A549 (cell line): ENCODE measurements around the gene ERBB2. TPM values are rescaled to one million over a fixed set of nuclear protein-coding genes. Genes with fewer than 3 reads are reported as not detected.

Source experiments
- ATAC-seq, 2 experiments: fragments of 200-7000 bp in 1 of 2; fragments of >200 bp in 1 of 2; cut with Nextera tagmentation in 1 of 2; cut with Tn5 transposase in 1 of 2; 3 replicates each; pipeline versions ENCODE4 v1.8.0 to v1.9.1; 2018 to 2020; ENCODE audit warnings: mild to moderate bottlenecking in 1 of 2, moderate library complexity in 1 of 2
- CTCF ChIA-PET: fragments of 300-600 bp; sonication (Branson Sonifier 250); formaldehyde crosslinking; extraction: SDS; loops from one replicate; lab custom pipeline; 2021; ENCODE audit warnings: antibody characterized with exemption, inconsistent platforms; lab: Yijun Ruan, JAX
- POLR2A ChIA-PET: fragments of 350-600 bp; formaldehyde crosslinking; extraction: SDS; loops from one replicate; lab custom pipeline; 2021; ENCODE audit warnings: antibody characterized with exemption, inconsistent platforms; lab: Yijun Ruan, JAX
- DNase-seq, 2 experiments: peaks; one replicate each; pipeline versions ENCODE4 v3.0.0 to v3.0.0-alpha.2; 2011 to 2016; ENCODE audit warnings: low read depth in 1 of 2, low spot score in 1 of 2
- FAIRE-seq: peaks from 2 replicates; lab custom pipeline; 2011; peaks lifted over from hg19 to GRCh38; lab: Jason Lieb, UNC
- H3K27ac ChIP-seq, 2 experiments: fragments of >200 bp; sonication (Bioruptor Twin); formaldehyde crosslinking; 3 replicates each; pipeline ENCODE4 v1.5.1; 2016 to 2017
- H3K4me1 ChIP-seq: fragments of >200 bp; sonication (Bioruptor Twin); formaldehyde crosslinking; 3 replicates; pipeline ENCODE4 v1.6.1; 2016
- H3K4me2 ChIP-seq: fragments of >200 bp; sonication (Bioruptor Twin); formaldehyde crosslinking; 3 replicates; pipeline ENCODE4 v1.6.1; 2016
- H3K4me3 ChIP-seq: fragments of >200 bp; sonication (Bioruptor Twin); formaldehyde crosslinking; 3 replicates; pipeline ENCODE4 v1.5.1; 2016
- H3K9me3 ChIP-seq: fragments of >200 bp; sonication (Bioruptor Twin); formaldehyde crosslinking; 3 replicates; pipeline ENCODE4 v1.6.1; 2016
- CHD2 ChIP-seq: fragments of 150-350 bp; IDR thresholded peaks from 2 replicates; pipeline ENCODE4 v1.6.1; 2014; ENCODE audit warnings: low read length; ENCODE audit not compliant: partially characterized antibody
- CHD4 ChIP-seq: fragments of 200-600 bp; sonication (generic); IDR thresholded peaks from 2 replicates; pipeline ENCODE4 v1.6.1; 2016; ENCODE audit warnings: antibody characterized with exemption, mild to moderate bottlenecking, borderline replicate concordance
- EHF ChIP-seq: fragments of 250-450 bp; sonication (Bioruptor Pico); IDR thresholded peaks from 2 replicates; pipeline ENCODE4 v1.5.0; 2020; ENCODE audit warnings: mild to moderate bottlenecking
- EP300 ChIP-seq, 2 experiments: fragments of >200 bp; sonication (Bioruptor Twin); formaldehyde crosslinking; IDR thresholded peaks; 2 replicates in 1 of 2; 3 replicates in 1 of 2; pipeline ENCODE4 v1.6.1; 2016 to 2017
- FOSB ChIP-seq: fragments of 250-450 bp; sonication (Bioruptor Pico); IDR thresholded peaks from 2 replicates; pipeline ENCODE4 v1.5.0; 2020; ENCODE audit warnings: mild to moderate bottlenecking, moderate library complexity
- FOXS1 ChIP-seq: fragments of 250-450 bp; sonication (Bioruptor Pico); IDR thresholded peaks from 2 replicates; pipeline ENCODE4 v1.5.0; 2020; ENCODE audit warnings: mild to moderate bottlenecking, moderate library complexity
- GATA3 ChIP-seq: IDR thresholded peaks from 2 replicates; pipeline ENCODE4 v1.6.1; 2012; ENCODE audit warnings: borderline replicate concordance
- HOXA7 ChIP-seq: fragments of 250-450 bp; sonication (Bioruptor Pico); IDR thresholded peaks from 2 replicates; pipeline ENCODE4 v1.5.0; 2020; ENCODE audit warnings: mild to moderate bottlenecking, moderate library complexity
- HOXB13 ChIP-seq: fragments of 250-450 bp; sonication (Bioruptor Pico); IDR thresholded peaks from 2 replicates; pipeline ENCODE4 v1.5.0; 2020; ENCODE audit warnings: low read depth, mild to moderate bottlenecking, moderate library complexity
- JUNB ChIP-seq: fragments of >200 bp; sonication (Bioruptor Twin); formaldehyde crosslinking; IDR thresholded peaks from 2 replicates; pipeline ENCODE4 v1.6.1; 2016
- MAFK ChIP-seq: fragments of 450-650 bp; IDR thresholded peaks from 2 replicates; pipeline ENCODE4 v1.6.1; 2014; ENCODE audit not compliant: partially characterized antibody
- MYC ChIP-seq: IDR thresholded peaks from 2 replicates; pipeline ENCODE4 v1.6.1; 2012; ENCODE audit warnings: mild to moderate bottlenecking, inconsistent platforms, low read length, improper control_type of control experiment, borderline replicate concordance
- NFE2L2 ChIP-seq: fragments of 150-350 bp; conservative IDR thresholded peaks from 2 replicates; pipeline ENCODE4 v1.6.1; 2014; ENCODE audit warnings: low read length
- NPAS2 ChIP-seq: fragments of 250-450 bp; sonication (Bioruptor Pico); IDR thresholded peaks from 2 replicates; pipeline ENCODE4 v1.8.0; 2022; ENCODE audit warnings: mild to moderate bottlenecking, moderate library complexity, borderline replicate concordance
- NR3C1 ChIP-seq: fragments of >200 bp; sonication (Bioruptor Twin); formaldehyde crosslinking; IDR thresholded peaks from 3 replicates; pipeline ENCODE4 v1.6.1; 2017
- POLR2A ChIP-seq: IDR thresholded peaks from 2 replicates; pipeline ENCODE4 v1.6.1; 2012; ENCODE audit warnings: mild to moderate bottlenecking, low read length
- RCOR1 ChIP-seq: fragments of 150-350 bp; IDR thresholded peaks from 2 replicates; pipeline ENCODE4 v1.6.1; 2014; ENCODE audit warnings: antibody characterized with exemption, low read length, low read depth
- TFCP2L1 ChIP-seq: fragments of 250-450 bp; sonication (Bioruptor Pico); IDR thresholded peaks from 2 replicates; pipeline ENCODE4 v1.5.0; 2021; ENCODE audit warnings: mild to moderate bottlenecking
- ZFP36 ChIP-seq: fragments of 450-650 bp; IDR thresholded peaks from 2 replicates; pipeline ENCODE4 v1.6.1; 2014; ENCODE audit warnings: borderline replicate concordance; ENCODE audit not compliant: partially characterized antibody
- WGBS: methylation state at CpG from one replicate; pipeline ENCODE4 v1.1.6; 2017; ENCODE audit errors: missing lambda C conversion rate; 5-methylcytosine and 5-hydroxymethylcytosine counted together
- polyA plus RNA-seq, 4 experiments: library from polyadenylated mRNA; depleted of rRNA in 3 of 4; stranded (reverse); fragments of >200 nt; fragmentation: RNase III in 1 of 4; extraction: RNeasy Plus Mini Kit Qiagen cat#74134 plus additional on column Dnase treatment in 1 of 4; gene quantifications; 2 replicates in 3 of 4; 3 replicates in 1 of 4; pipeline ENCODE4 v1.2.3, GENCODE V29; 2011 to 2017
- TF ChIP-seq, protein P1 (sequence below): fragments of >200 bp; sonication (Bioruptor Twin); formaldehyde crosslinking; IDR thresholded peaks from 3 replicates; pipeline ENCODE4 v1.6.1; 2016
- TF ChIP-seq, protein P2 (sequence below): fragments of 150-350 bp; IDR thresholded peaks from 2 replicates; pipeline ENCODE4 v1.6.1; 2014; ENCODE audit warnings: low read depth, mild to moderate bottlenecking, low read length
- TF ChIP-seq, protein P3 (sequence below): fragments of 250-450 bp; sonication (Bioruptor Pico); IDR thresholded peaks from 2 replicates; pipeline ENCODE4 v1.5.0; 2020; ENCODE audit warnings: low read depth, mild to moderate bottlenecking, moderate library complexity
- TF ChIP-seq, protein P4 (sequence below): fragments of >200 bp; sonication (Bioruptor Twin); formaldehyde crosslinking; IDR thresholded peaks from 3 replicates; pipeline ENCODE4 v1.5.1; 2016

The ERBB2 gene
- polyA plus RNA-seq, 2 of the 4 experiments (the other 2 are of a cell fraction), result 22.4 to 32.0 TPM

DNA sequence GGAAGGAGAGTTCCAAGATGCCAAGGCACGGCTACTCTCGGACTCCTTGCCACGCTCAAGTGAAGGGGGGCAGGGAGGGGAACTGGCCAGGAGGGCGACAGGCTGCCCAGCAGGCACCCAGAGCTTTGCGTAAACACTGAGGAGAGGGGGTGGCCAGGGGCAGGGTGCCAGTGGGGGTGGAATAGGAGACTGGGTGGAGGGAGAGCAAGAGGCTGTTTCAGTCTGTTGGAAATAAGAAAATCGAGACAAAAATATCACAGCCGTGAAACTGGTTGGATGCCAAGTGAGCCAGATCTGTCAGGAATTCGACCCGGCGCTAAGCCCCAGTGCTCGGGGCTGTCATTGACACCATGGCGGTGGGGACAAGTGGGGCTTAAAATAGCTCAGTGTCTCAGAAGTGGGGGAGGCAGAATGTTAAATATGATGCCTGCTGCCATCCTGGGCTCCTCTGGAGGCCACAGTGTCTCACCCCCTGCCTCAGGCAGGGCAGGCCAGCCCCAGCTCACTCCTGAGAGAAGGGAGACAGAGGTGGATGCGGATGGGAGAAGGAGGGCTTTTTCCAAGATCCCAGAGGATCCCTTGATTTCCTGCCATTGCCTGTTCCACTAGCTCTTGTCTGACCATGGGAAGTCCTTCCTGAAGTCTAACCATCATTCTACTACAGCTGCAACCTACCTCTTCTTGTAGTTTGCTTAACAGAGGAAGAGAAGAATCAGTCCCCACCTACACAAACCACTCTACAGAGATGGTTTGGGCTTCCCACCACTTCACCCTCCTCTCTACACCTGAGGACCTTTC is 22.1 kb upstream of the ERBB2 start:
- no peak overlapping the region for H3K27ac ChIP-seq
- no peak for FAIRE-seq
- no peak for TF ChIP-seq NPAS2
- no peak for TF ChIP-seq FOSB (CRISPR knock-in tag)
- no peak for TF ChIP-seq TFCP2L1 (CRISPR knock-in tag)
- no peak for TF ChIP-seq NR3C1
- TF ChIP-seq FOXS1 (CRISPR knock-in tag), result no peak
- TF ChIP-seq MYC, result no peak
- TF ChIP-seq HOXB13, result no peak
- TF ChIP-seq RCOR1, result no peak
- TF ChIP-seq, protein P1, sequence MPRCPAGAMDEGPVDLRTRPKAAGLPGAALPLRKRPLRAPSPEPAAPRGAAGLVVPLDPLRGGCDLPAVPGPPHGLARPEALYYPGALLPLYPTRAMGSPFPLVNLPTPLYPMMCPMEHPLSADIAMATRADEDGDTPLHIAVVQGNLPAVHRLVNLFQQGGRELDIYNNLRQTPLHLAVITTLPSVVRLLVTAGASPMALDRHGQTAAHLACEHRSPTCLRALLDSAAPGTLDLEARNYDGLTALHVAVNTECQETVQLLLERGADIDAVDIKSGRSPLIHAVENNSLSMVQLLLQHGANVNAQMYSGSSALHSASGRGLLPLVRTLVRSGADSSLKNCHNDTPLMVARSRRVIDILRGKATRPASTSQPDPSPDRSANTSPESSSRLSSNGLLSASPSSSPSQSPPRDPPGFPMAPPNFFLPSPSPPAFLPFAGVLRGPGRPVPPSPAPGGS, result no peak
- TF ChIP-seq, all 56 proteins: peak for 0
- Histone ChIP-seq H3K4me2 (no peak overlapping the region), H3K4me1 (peaks cover 21% of the 10 kb centered on the region; the same call in 2 of the 3 replicates), H3K4me3 (no peak overlapping the region), H3K9me3 (no peaks in the 10 kb centered on the region)
- ChIA-PET POLR2A (interaction anchor here (0.9 kb wide), 1 partner anchor 10 kb away, joined by 5 read pairs; the partner anchor contains the start of gene PGAP3), CTCF (interaction anchor here (0.7 to 50.7 kb wide), 9 partner anchors 5 to 53 kb away, joined by 3 to 1391 read pairs (median 6); partner anchors contain the start of genes PGAP3, PNMT, PPP1R1B and STARD3)
- 76% methylated on average over 13 of the region's 13 CpGs for WGBS
- DNase-seq (no peak), ATAC-seq (no peak)

DNA sequence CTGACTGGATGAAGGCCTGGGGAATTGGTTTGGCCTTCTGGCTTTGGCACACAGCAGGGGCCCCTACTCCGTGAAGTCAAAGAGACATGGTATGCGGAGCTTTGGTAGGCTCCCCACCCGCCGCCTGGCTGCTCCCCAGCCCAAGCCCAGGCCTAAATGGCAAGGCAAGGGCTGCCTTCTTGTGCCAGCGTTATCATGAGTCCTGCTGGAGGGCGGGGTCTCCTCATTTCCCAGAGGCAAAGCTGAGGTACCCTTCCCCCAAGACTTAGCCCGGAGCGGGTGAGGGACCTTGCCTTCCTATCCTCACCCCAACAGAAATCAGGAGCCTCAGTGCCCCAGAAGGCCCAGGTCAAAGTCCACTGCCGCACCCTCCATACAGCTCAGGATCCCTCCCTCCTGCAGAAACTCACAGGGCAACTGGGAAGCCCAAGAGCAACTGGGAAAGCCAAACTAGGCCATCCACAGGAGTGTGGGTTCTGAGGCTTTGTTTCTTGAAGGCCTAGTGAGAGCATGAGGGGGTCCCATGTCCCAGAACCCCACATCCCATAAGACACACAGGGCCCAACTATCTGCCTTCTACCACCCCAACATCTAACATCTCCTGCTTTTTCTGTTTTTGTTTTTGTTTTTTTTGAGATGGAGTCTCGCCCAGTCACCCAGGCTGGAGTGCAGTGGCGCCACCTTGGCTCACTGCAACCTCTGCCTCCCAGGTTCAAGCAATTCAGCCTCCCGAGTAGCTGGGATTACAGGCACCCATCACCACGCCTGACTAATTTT is 21.3 kb upstream of the ERBB2 start:
- H3K4me3 ChIP-seq, result no peak overlapping the region
- WGBS, result 88% methylated on average over 11 of the region's 13 CpGs
- no peak overlapping the region for H3K27ac ChIP-seq
- FAIRE-seq (no peak), DNase-seq (no peak), ATAC-seq (no peak)
- peaks cover 21% of the 10 kb centered on the region; the same call in 2 of the 3 replicates for H3K4me1 ChIP-seq
- H3K9me3 ChIP-seq, result no peaks in the 10 kb centered on the region
- ChIA-PET POLR2A (interaction anchor here (0.8 to 0.9 kb wide), 2 partner anchors 9 kb away, joined by 4 to 5 read pairs; partner anchors contain the start of gene PGAP3), CTCF (interaction anchor here (0.7 to 50.7 kb wide), 11 partner anchors 6 to 52 kb away, joined by 3 to 1391 read pairs (median 6); partner anchors contain the start of genes ERBB2, MIEN1, PGAP3 and PNMT)
- TF ChIP-seq HOXB13 (no peak), POLR2A (no peak), EP300 (IDR thresholded peaks at IDR 0.05) (no peak), CHD2 (no peak), GATA3 (no peak), NFE2L2 (no peak)
- peak overlapping the region; percentile 1; the same call in 1 of the 3 replicates for H3K4me2 ChIP-seq

DNA sequence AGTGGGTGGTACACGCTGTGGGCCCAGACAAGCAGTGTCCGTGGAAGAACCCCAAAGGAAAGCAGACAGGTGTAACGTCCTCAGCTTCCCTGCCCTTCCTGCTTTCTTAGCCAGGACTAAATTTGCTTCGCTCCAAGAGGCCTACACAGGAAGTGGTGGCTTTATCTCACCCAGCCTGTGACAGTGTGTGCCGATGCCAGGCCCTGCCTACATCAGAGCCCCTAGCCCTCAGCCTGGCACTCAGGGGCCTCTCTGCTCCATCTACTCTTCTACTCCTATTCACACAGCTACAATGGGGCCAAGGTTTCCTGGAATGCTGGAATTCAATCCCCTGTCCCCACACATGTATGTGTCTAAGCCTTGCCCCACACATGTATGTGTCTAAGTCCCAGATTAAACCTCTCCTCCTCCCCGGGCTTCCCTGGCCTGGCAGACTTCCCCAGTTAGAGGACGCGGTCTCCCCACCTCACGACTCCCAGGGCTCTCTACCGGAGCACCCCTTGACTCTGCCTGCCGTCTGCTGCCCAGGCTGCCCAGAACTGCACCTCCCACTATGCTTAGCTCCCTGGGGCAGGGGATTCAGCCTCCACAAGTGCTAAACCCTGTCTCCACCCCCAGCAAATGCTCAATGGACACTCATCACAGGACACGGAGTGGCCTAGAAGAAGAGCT is 20.2 kb upstream of the ERBB2 start:
- WGBS, result 89% methylated on average over 12 of the region's 12 CpGs
- ATAC-seq (no peak), DNase-seq (no peak), FAIRE-seq (no peak)
- H3K4me3 ChIP-seq, result no peak overlapping the region
- CTCF ChIA-PET, result interaction anchor here (1.0 to 50.7 kb wide), 11 partner anchors 7 to 53 kb away, joined by 3 to 1391 read pairs (median 6); partner anchors contain the start of genes ERBB2, MIEN1, PGAP3 and PNMT
- POLR2A ChIA-PET, result interaction anchor here (0.8 kb wide), 1 partner anchor 8 kb away, joined by 4 read pairs; the partner anchor contains the start of gene PGAP3
- no peak overlapping the region for H3K4me2 ChIP-seq
- no peak overlapping the region for H3K27ac ChIP-seq
- peaks cover 19% of the 10 kb centered on the region; the same call in 2 of the 3 replicates for H3K4me1 ChIP-seq
- H3K9me3 ChIP-seq, result no peaks in the 10 kb centered on the region
- TF ChIP-seq EP300 (IDR thresholded peaks at IDR 0.05) (no peak), JUNB (no peak), CHD4 (no peak), MAFK (no peak), GATA3 (no peak), HOXA7 (no peak), EHF (CRISPR knock-in tag) (no peak), ZFP36 (no peak)
- TF ChIP-seq, protein P2, sequence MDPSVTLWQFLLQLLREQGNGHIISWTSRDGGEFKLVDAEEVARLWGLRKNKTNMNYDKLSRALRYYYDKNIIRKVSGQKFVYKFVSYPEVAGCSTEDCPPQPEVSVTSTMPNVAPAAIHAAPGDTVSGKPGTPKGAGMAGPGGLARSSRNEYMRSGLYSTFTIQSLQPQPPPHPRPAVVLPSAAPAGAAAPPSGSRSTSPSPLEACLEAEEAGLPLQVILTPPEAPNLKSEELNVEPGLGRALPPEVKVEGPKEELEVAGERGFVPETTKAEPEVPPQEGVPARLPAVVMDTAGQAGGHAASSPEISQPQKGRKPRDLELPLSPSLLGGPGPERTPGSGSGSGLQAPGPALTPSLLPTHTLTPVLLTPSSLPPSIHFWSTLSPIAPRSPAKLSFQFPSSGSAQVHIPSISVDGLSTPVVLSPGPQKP, result no peak
- TF ChIP-seq, protein P3, sequence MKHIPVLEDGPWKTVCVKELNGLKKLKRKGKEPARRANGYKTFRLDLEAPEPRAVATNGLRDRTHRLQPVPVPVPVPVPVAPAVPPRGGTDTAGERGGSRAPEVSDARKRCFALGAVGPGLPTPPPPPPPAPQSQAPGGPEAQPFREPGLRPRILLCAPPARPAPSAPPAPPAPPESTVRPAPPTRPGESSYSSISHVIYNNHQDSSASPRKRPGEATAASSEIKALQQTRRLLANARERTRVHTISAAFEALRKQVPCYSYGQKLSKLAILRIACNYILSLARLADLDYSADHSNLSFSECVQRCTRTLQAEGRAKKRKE (CRISPR knock-in tag), result no peak
- TF ChIP-seq, protein P1, result no peak
- TF ChIP-seq, protein P4, sequence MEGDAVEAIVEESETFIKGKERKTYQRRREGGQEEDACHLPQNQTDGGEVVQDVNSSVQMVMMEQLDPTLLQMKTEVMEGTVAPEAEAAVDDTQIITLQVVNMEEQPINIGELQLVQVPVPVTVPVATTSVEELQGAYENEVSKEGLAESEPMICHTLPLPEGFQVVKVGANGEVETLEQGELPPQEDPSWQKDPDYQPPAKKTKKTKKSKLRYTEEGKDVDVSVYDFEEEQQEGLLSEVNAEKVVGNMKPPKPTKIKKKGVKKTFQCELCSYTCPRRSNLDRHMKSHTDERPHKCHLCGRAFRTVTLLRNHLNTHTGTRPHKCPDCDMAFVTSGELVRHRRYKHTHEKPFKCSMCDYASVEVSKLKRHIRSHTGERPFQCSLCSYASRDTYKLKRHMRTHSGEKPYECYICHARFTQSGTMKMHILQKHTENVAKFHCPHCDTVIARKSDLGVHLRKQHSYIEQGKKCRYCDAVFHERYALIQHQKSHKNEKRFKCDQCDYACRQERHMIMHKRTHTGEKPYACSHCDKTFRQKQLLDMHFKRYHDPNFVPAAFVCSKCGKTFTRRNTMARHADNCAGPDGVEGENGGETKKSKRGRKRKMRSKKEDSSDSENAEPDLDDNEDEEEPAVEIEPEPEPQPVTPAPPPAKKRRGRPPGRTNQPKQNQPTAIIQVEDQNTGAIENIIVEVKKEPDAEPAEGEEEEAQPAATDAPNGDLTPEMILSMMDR, result no peak
